ENCODE measurements around the gene CGA. TPM values are rescaled to one million over a fixed set of nuclear protein-coding genes. Genes with fewer than 3 reads are reported as not detected.

The CGA gene
- polyA plus RNA-seq, 4 donors = 0.37 to 2.6 (median 0.56) TPM; not detected in 1

- no peak for DNase-seq (ENCODE audit: low read depth in 4 of 4, low spot score in 3 of 4)
Measured at GRCh38 chr6:87092435-87092834, 2.5 kb downstream of the CGA start.

- no peak for DNase-seq (ENCODE audit: low read depth in 4 of 4, low spot score in 3 of 4)
Measured at GRCh38 chr6:87089135-87089534, 5.8 kb downstream of the CGA start.

GRCh38 chr6:87088076-87088475, 6.8 kb downstream of the CGA start:
- no peak for DNase-seq (ENCODE audit: low read depth in 4 of 4, low spot score in 3 of 4)

- no peak for DNase-seq (ENCODE audit: low read depth in 4 of 4, low spot score in 3 of 4)
Measured at GRCh38 chr6:87082160-87082721, 12.7 kb downstream of the CGA start.

- peak; percentile 16 to 62 (median 50) for DNase-seq (ENCODE audit: low read depth in 4 of 4, low spot score in 3 of 4)
Measured at GRCh38 chr6:87078983-87079616, 15.8 kb downstream of the CGA start.

GRCh38 chr6:87075168-87075567, 19.7 kb downstream of the CGA start:
- DNase-seq (ENCODE audit: low read depth in 4 of 4, low spot score in 3 of 4) = no peak

- DNase-seq (ENCODE audit: low read depth in 4 of 4, low spot score in 3 of 4) = peak in 1 of 4 donors; percentile 12
Measured at GRCh38 chr6:87074101-87074621, 20.7 kb downstream of the CGA start.

GRCh38 chr6:87071683-87072082, 23.2 kb downstream of the CGA start:
- no peak for DNase-seq (ENCODE audit: low read depth in 4 of 4, low spot score in 3 of 4)

- no peak for DNase-seq (ENCODE audit: low read depth in 4 of 4, low spot score in 3 of 4)
Measured at GRCh38 chr6:87070741-87071140, 24.2 kb downstream of the CGA start.

GRCh38 chr6:87068795-87069194, 26.1 kb downstream of the CGA start:
- no peak for DNase-seq (ENCODE audit: low read depth in 4 of 4, low spot score in 3 of 4)

- DNase-seq (ENCODE audit: low read depth in 4 of 4, low spot score in 3 of 4) = peak; percentile 21 to 47 (median 38)
Measured at GRCh38 chr6:87066449-87067333, 28.2 kb downstream of the CGA start.

- no peak for DNase-seq (ENCODE audit: low read depth in 4 of 4, low spot score in 3 of 4)
Measured at GRCh38 chr6:87065117-87065516, 29.8 kb downstream of the CGA start.

- no peak for DNase-seq (ENCODE audit: low read depth in 4 of 4, low spot score in 3 of 4)
Measured at GRCh38 chr6:87059943-87060342, 35.0 kb downstream of the CGA start.

- DNase-seq (ENCODE audit: low read depth in 4 of 4, low spot score in 3 of 4) = no peak
Measured at GRCh38 chr6:87054143-87054833, 40.6 kb downstream of the CGA start.

- no peak for DNase-seq (ENCODE audit: low read depth in 4 of 4, low spot score in 3 of 4)
Measured at GRCh38 chr6:87053312-87053711, 41.6 kb downstream of the CGA start.

GRCh38 chr6:87049779-87050178, 45.1 kb downstream of the CGA start:
- DNase-seq (ENCODE audit: low read depth in 4 of 4, low spot score in 3 of 4) = no peak

- DNase-seq (ENCODE audit: low read depth in 4 of 4, low spot score in 3 of 4) = no peak
Measured at GRCh38 chr6:87045521-87046075, 49.3 kb downstream of the CGA start.

- no peak for DNase-seq (ENCODE audit: low read depth in 4 of 4, low spot score in 3 of 4)
Measured at GRCh38 chr6:87040729-87041128, 54.2 kb downstream of the CGA start.

All from left renal pelvis (tissue), 4 donors.